ENCODE measurements around the gene RPL18.

The RPL18 gene

GRCh38 chr19:48645620-48646000 lies 26.6 kb upstream of the RPL18 start:
- no peak for TF ChIP-seq EZH2phosphoT487 (IDR thresholded peaks at IDR 0.05; ENCODE audit: borderline replicate concordance)
- TF ChIP-seq CTCF (conservative IDR thresholded peaks at IDR 0.05; ENCODE audit: low read length): no peak
- H3K4me3 ChIP-seq (ENCODE audit: low read length, poor library complexity, severe bottlenecking): peak overlapping the region; percentile 79

GRCh38 chr19:48644839-48645619 lies 26.1 kb upstream of the RPL18 start:
- Histone ChIP-seq H3K4me2 (ENCODE audit: low read depth, low read length, poor library complexity, severe bottlenecking) (peak overlapping the region; percentile 86), H3K9me3 (ENCODE audit: insufficient read depth, low read depth, low read length) (no peaks in the 10 kb centered on the region), H3K9me2 (replicated peaks; ENCODE audit: low read depth, low read length) (no peaks in the 10 kb centered on the region), H3K9ac (ENCODE audit: low read depth, low read length, poor library complexity, severe bottlenecking) (peak overlapping the region; percentile 69), H3K4me1 (ENCODE audit: insufficient read depth, low read length, poor library complexity, severe bottlenecking) (peaks cover 22% of the 10 kb centered on the region), H4K20me1 (ENCODE audit: insufficient read depth, low read length, poor library complexity, severe bottlenecking) (no peaks in the 10 kb centered on the region), H3K79me2 (ENCODE audit: insufficient read depth, low read length) (no peaks in the 10 kb centered on the region), H3K27me3 (ENCODE audit: insufficient read depth, low read length, poor library complexity, severe bottlenecking) (no peaks in the 10 kb centered on the region), H3K36me3 (ENCODE audit: insufficient read depth, low read length) (no peaks in the 10 kb centered on the region), H3K4me3 (ENCODE audit: low read length, poor library complexity, severe bottlenecking) (peak overlapping the region; percentile 79), H3F3A (ENCODE audit: low read depth) (no peaks in the 10 kb centered on the region), H2AFZ (ENCODE audit: low read length) (peak overlapping the region; percentile 97)
- TF ChIP-seq CTCF (conservative IDR thresholded peaks at IDR 0.05; ENCODE audit: low read length) (no peak), EZH2phosphoT487 (IDR thresholded peaks at IDR 0.05; ENCODE audit: borderline replicate concordance) (no peak)

More at GRCh38 chr19:48645620-48646000, 26.6 kb upstream of the RPL18 start:
- Histone ChIP-seq H3K9ac (ENCODE audit: low read depth, low read length, poor library complexity, severe bottlenecking) (peak overlapping the region; percentile 69), H3K4me1 (ENCODE audit: insufficient read depth, low read length, poor library complexity, severe bottlenecking) (peaks cover 22% of the 10 kb centered on the region), H3K4me2 (ENCODE audit: low read depth, low read length, poor library complexity, severe bottlenecking) (peak overlapping the region; percentile 86), H3K79me2 (ENCODE audit: insufficient read depth, low read length) (no peaks in the 10 kb centered on the region), H3K9me2 (replicated peaks; ENCODE audit: low read depth, low read length) (no peaks in the 10 kb centered on the region), H4K20me1 (ENCODE audit: insufficient read depth, low read length, poor library complexity, severe bottlenecking) (no peaks in the 10 kb centered on the region), H3F3A (ENCODE audit: low read depth) (no peaks in the 10 kb centered on the region), H2AFZ (ENCODE audit: low read length) (peak overlapping the region; percentile 97), H3K9me3 (ENCODE audit: insufficient read depth, low read depth, low read length) (no peaks in the 10 kb centered on the region), H3K27me3 (ENCODE audit: insufficient read depth, low read length, poor library complexity, severe bottlenecking) (no peaks in the 10 kb centered on the region), H3K36me3 (ENCODE audit: insufficient read depth, low read length) (no peaks in the 10 kb centered on the region)

GRCh38 chr19:48644355-48644754 lies 25.4 kb upstream of the RPL18 start:
- no peaks in the 10 kb centered on the region for H3K27me3 ChIP-seq (ENCODE audit: insufficient read depth, low read length, poor library complexity, severe bottlenecking)
- H2AFZ ChIP-seq (ENCODE audit: low read length): 0 out of 2 replicates have a peak overlapping the region, but pooled peaks have one; percentile 2
- peak overlapping the region; percentile 27 for H3K4me3 ChIP-seq (ENCODE audit: low read length, poor library complexity, severe bottlenecking)
- H3K79me2 ChIP-seq (ENCODE audit: insufficient read depth, low read length): no peaks in the 10 kb centered on the region
- no peak for TF ChIP-seq EZH2phosphoT487 (IDR thresholded peaks at IDR 0.05; ENCODE audit: borderline replicate concordance)
- no peak for TF ChIP-seq CTCF (conservative IDR thresholded peaks at IDR 0.05; ENCODE audit: low read length)
- H3K4me2 ChIP-seq (ENCODE audit: low read depth, low read length, poor library complexity, severe bottlenecking): peak overlapping the region; percentile 86
- no peaks in the 10 kb centered on the region for H4K20me1 ChIP-seq (ENCODE audit: insufficient read depth, low read length, poor library complexity, severe bottlenecking)
- no peaks in the 10 kb centered on the region for H3K9me2 ChIP-seq (replicated peaks; ENCODE audit: low read depth, low read length)
- H3K9me3 ChIP-seq (ENCODE audit: insufficient read depth, low read depth, low read length): no peaks in the 10 kb centered on the region
- H3F3A ChIP-seq (ENCODE audit: low read depth): no peaks in the 10 kb centered on the region
- H3K4me1 ChIP-seq (ENCODE audit: insufficient read depth, low read length, poor library complexity, severe bottlenecking): peaks cover 23% of the 10 kb centered on the region
- no peaks in the 10 kb centered on the region for H3K36me3 ChIP-seq (ENCODE audit: insufficient read depth, low read length)
- H3K9ac ChIP-seq (ENCODE audit: low read depth, low read length, poor library complexity, severe bottlenecking): peak overlapping the region; percentile 33
